Stimulated activated CD8-positive, alpha-beta memory T cell treated with anti-CD3 and anti-CD28 coated beads, Interleukin-12 subunit alpha, Interleukin-12 subunit beta, amount 100 ng/mL, for 4 hours (primary cell): ENCODE measurements around the gene SUGP1.
"Not testable (repeated sequence)": the region's sequence is repeated elsewhere in the genome, so short reads cannot be mapped to it uniquely, and the experiment has no call there.

ENCODE experiments used
- DNase-seq: peaks from one replicate; pipeline ENCODE4 v3.0.0-alpha.2; 2020; ENCODE audit warnings: low read depth

SUGP1 gene

GRCh38 chr19:19263886-19264487, 56.3 kb downstream of the SUGP1 start:
- no peak for DNase-seq

DNA sequence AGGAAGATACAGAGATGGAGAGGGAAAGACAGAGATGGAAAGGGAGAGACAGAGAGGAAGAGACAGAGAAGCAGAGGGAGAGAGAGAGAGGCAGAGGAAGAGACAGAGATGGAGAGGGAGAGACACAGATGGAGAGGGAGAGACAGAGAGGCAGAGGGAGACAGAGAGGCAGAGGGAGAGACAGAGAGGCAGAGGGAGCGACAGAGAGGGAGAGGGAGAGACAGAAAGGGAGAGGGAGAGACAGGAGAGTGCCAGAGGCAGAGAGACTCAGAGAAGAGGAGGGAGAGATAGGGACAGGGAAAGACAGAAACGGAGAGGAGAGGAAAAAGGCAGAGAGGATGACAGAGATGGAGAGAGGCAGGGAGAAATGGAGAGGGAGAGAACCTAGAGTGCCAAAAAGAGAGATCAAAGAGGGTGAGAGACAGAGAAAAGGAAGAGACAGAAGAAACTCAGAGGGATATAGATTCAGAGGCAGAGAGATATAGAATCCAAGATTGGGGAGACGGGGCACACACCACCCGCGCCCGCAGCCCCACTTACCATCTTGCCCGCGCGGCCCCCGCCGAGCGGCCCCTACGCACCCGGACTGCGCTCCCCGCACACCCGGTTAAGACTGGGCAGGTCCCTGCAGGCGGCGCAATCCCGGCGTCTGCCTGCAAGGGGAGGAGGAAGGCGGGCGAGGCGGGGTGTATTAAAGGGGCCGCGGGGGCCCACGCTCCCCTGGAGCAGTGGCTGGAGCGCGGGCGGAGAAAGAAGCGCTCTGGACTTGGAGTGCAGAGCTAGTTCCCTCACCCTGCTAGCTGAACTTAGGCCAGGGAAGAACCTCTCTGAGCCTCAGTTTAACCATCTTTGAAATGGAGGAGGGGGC, 57.9 kb downstream of the SUGP1 start:
- DNase-seq: no peak

GRCh38 chr19:19261350-19262189, 58.7 kb downstream of the SUGP1 start:
- no peak for DNase-seq

GRCh38 chr19:19260417-19261214, 59.7 kb downstream of the SUGP1 start:
- DNase-seq: no peak

DNA sequence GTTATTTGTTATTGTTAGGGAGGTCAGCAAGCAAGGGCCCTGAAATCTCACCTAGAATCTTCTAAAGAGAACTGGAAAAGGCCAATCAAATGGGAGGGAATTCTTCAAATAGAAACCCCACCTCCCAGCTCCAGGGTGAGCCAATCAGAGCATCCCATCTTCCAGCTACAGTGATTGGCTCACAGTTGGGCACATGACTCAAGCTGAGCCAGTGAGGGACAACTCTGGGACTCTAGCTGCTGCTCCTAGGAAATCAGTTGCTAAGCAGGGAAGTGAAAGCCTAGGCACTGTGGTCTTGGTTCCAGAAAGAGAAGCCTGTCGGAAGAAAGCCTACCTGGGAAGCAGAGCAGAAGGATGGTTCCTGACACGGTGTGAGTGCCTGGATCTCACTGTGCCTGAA, 60.6 kb downstream of the SUGP1 start:
- DNase-seq: no peak

GRCh38 chr19:19258589-19259338, 61.5 kb downstream of the SUGP1 start:
- DNase-seq: no peak

DNA sequence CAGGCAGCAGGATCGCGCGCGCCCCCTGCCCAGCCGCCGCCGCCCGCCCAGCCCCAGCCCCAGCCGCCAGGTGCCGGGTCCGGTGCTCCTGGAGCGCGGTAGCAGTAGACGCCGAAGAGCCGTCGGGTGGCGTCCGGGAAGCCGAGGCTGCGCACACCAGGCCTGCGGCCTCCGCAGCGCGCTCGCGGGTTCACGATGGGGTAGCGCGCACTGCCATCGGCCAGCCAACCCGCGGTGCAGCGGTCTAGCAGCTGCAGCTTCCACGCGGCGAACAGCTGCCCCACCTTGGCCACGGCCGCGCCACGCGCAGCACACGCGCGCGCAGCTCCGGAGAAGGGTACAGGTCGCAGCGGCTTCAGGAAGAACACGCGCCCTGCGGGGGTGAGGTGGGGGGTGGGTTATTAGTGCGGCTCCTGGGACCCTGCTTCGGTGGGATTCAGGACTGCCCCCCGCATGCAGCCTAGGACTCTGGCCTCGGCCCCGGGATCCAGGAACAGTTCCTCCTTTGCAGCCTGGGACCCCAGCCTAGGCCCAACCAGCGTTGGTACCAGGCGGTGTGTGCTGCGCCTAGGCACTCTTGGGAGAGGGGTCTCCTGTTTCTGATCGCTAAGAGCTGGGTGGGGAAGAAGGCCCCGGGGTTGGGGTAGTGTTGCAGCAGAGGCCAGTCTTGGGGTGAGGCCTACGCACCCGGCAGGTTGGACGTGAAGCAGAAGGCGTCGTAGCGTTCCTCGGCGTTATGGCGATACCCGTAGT, 62.3 kb downstream of the SUGP1 start:
- DNase-seq: no peak

- DNase-seq: no peak
Observed at GRCh38 chr19:19257137-19257536, 63.2 kb downstream of the SUGP1 start.

DNA sequence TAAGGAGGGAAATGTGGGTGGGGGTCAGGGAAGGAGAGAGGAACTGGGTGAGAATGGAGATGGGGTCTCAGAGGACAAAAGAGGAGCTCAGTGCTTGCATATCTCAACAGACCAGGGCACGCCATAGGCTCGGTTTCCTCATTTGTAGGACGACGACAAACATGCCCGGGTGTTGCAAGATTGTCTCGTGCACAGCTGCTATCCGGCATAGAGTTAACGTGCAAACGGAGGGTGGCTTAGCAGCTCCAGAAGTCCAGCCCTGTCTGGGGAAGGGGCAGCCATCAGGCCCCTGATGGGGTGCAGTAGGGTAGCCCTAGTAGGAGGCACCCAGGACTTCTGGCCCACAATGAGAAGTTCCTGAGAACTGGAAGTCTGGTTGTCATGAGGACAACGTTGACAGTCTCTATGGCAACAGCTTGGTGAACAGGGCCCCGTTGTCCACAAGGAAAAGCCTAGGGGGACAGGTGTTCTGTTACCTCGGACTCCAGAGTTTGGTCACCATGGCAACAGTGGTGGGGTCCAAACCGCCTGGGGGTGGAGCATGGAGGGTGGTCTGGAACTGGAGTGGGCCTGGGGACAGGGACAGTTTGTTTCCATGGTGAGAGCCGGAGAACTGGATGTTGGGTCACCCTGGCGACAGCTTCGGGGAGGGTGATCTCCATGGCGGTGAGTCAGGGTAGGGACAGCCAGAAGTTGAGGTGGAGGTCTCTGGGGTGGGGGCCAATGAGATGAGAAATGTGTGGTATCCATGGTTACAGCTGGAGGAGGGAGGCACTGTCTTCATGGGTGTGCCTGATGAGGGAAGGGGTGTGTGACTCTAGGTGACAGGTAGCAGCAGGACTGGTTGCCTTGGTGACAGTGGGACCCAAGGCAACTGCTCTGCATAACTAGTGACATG, 64.0 kb downstream of the SUGP1 start:
- no peak for DNase-seq

DNA sequence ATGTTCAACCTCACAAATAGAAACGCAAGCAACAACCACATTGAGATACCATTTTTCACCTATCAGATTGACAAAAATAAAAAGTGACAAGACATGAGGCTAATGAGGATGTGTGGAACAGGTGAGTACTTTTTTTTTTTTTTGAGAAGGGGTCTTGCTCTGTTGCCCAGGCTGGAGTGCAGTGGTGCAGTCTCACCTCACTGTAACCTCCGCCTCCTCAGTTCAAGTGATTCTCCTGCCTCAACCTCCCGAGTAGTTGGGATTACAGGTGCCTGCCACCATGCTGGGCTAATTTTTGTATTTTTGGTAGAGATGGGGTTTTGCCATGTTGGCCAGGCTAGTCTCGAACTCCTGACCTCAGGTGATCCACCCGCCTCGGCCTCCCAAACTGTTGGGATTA, 66.9 kb downstream of the SUGP1 start:
- not testable (repeated sequence) for DNase-seq

- DNase-seq: no peak
Observed at GRCh38 chr19:19250196-19250801, 70.0 kb downstream of the SUGP1 start.

GRCh38 chr19:19240476-19240875, 79.8 kb downstream of the SUGP1 start:
- DNase-seq: no peak

GRCh38 chr19:19239675-19240074, 80.6 kb downstream of the SUGP1 start:
- no peak for DNase-seq

GRCh38 chr19:19238126-19238894, 82.0 kb downstream of the SUGP1 start:
- no peak for DNase-seq

- DNase-seq: no peak
Observed at GRCh38 chr19:19236173-19236572, 84.1 kb downstream of the SUGP1 start.

GRCh38 chr19:19234220-19234816, 86.0 kb downstream of the SUGP1 start:
- no peak for DNase-seq

- no peak for DNase-seq
Observed at GRCh38 chr19:19232261-19232721, 88.0 kb downstream of the SUGP1 start.

DNA sequence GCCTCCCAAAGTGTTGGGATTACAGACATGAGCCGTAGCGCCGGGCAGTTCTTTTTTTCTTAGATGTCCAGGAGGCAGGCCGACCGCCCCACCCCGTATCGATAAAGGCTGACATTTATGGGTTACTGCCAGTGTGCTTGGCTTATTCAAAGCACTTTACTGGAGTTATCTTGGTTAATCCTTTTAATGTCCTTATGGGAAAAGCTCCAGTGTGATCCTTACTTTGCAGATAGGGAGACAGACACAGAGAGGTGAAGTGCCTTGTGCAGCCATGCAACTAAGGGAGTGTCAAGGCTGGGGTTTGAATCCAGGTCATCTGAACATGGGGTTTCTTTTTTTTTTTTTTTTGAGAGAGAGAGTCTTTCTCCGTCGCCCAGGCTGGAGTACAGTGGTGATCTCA, 89.3 kb downstream of the SUGP1 start:
- DNase-seq: no peak
